Measurements from ENCODE around the gene MSI2. TPM values are rescaled to one million over a fixed set of nuclear protein-coding genes. Genes with fewer than 3 reads are reported as not detected.

MSI2 gene
- total RNA-seq, 1 donor from 2014 or later: 23.1 TPM

GRCh38 chr17:57516290-57517230, 260.2 kb downstream of the MSI2 start:
- Mint-ChIP-seq H3K9me3 (ENCODE audit: low read depth) (peaks cover 4% of the 10 kb centered on the region), H3K4me3 (ENCODE audit: unreplicated experiment) (no peak overlapping the region), H3K27ac (ENCODE audit: unreplicated experiment) (no peak overlapping the region), H3K36me3 (ENCODE audit: low read depth) (no peaks in the 10 kb centered on the region), H3K4me1 (ENCODE audit: low read depth) (peaks cover 28% of the 10 kb centered on the region), H3K27me3 (ENCODE audit: low read depth) (no peaks in the 10 kb centered on the region)
- no peak for DNase-seq (ENCODE audit: low spot score)
- TF ChIP-seq CTCF (IDR thresholded peaks at IDR 0.05): no peak

- no peak for TF ChIP-seq CTCF (IDR thresholded peaks at IDR 0.05)
- Mint-ChIP-seq H3K27me3 (ENCODE audit: low read depth) (no peaks in the 10 kb centered on the region), H3K9me3 (ENCODE audit: low read depth) (peaks cover 4% of the 10 kb centered on the region), H3K4me1 (ENCODE audit: low read depth) (peaks cover 32% of the 10 kb centered on the region), H3K4me3 (ENCODE audit: unreplicated experiment) (no peak overlapping the region), H3K27ac (ENCODE audit: unreplicated experiment) (no peak overlapping the region), H3K36me3 (ENCODE audit: low read depth) (no peaks in the 10 kb centered on the region)
- no peak for DNase-seq (ENCODE audit: low spot score)
These were observed 260.9 kb downstream of the MSI2 start for GRCh38 chr17:57517273-57517631.

DNA sequence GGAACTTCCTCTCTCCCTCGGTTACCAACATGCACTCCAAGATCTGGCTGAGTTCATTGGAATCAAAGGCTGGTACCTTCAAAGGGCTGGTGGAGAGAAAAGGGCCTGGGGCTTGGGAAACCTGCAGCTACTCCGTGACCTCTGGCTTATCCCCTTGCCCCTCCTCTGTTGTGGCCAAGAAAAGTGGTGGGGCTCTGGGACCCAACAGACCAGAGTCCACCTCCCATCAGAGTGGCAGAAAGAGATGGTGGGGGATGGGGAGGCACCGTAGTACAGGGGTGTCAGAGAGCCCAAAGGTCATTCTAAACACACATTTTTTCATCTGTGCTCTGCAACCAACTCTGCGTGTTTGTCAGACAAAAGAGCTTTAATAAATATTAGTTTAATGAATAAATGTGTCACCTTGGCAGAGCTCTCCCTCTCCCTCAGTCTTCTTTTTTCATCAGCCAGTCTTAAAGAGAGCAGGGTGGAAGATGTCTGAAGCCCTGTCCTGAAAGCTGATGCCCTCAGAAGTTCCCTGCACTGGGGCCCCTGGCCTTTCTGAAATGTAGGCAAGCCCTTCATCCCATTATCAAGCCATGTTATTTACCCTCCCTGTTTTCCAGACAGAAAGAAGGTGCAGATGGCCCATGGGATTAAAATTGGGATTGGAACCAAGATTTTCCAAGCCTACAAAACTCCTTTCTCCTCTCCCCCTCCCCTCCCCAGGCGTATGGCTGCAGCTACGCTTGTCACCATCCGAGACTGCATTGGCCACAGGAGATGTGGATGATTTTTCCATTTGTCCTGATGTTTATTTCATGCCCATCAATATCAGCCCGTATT, 261.5 kb downstream of the MSI2 start:
- TF ChIP-seq CTCF (IDR thresholded peaks at IDR 0.05): no peak
- no peak overlapping the region for H3K27ac Mint-ChIP-seq (ENCODE audit: unreplicated experiment)
- H3K36me3 Mint-ChIP-seq (ENCODE audit: low read depth): no peaks in the 10 kb centered on the region
- H3K4me3 Mint-ChIP-seq (ENCODE audit: unreplicated experiment): no peak overlapping the region
- no peaks in the 10 kb centered on the region for H3K27me3 Mint-ChIP-seq (ENCODE audit: low read depth)
- H3K4me1 Mint-ChIP-seq (ENCODE audit: low read depth): peaks cover 34% of the 10 kb centered on the region
- peaks cover 4% of the 10 kb centered on the region for H3K9me3 Mint-ChIP-seq (ENCODE audit: low read depth)
- no peak for DNase-seq (ENCODE audit: low spot score)

DNA sequence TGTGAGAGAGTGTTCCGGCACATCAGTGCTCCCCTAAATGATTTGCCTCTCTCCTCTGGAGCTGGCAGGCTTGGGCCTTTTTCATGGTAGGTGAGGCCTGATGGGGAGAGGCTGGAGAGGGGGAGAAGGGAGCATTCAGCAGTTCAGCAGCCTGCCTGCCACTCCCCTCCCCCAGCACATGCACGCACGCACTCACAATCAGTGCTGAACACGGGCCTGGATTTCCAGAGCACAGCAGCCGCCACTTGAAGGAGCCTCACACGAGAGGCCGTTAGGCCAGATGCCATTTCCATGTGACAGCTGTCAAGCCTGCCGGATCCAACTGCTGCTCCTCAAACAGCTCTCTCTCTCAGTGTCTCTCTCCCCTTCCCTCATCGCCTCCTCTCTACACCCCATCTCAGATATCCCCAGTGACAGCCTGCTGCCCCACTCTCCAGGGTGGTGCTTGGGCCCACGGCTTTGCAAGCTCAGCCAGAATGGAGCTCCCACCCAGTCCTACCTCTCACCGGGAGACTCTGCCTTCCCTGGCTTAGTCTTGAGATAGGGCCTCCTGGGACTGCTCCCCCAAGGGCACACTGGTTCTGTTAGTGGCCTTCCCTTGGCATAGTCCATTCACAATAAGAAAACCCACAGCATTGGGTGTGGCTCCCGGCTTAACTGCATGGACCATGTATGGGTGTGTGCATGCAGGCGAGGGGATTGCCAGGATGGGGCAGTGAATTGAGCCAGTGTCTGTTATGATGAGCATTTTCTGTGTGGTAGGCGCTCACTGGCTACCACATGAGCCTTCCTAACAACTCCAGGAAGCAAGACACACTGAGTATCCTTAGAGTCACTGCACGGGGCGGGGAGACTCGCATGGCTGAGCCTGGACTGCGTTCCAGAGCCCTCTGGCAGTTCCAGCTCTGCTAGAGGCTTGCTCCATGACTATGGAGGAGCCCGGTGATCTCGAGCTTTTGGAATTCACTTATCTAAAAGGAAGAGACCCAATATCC, 262.6 kb downstream of the MSI2 start:
- Mint-ChIP-seq H3K27ac (ENCODE audit: unreplicated experiment) (no peak overlapping the region), H3K4me1 (ENCODE audit: low read depth) (peaks cover 34% of the 10 kb centered on the region), H3K36me3 (ENCODE audit: low read depth) (no peaks in the 10 kb centered on the region), H3K4me3 (ENCODE audit: unreplicated experiment) (no peak overlapping the region), H3K9me3 (ENCODE audit: low read depth) (peaks cover 4% of the 10 kb centered on the region), H3K27me3 (ENCODE audit: low read depth) (no peaks in the 10 kb centered on the region)
- no peak for TF ChIP-seq CTCF (IDR thresholded peaks at IDR 0.05)
- DNase-seq (ENCODE audit: low spot score): no peak

Measured in chondrocyte (in vitro differentiated cells).